Measurements from ENCODE around the gene GFAP.

DNA sequence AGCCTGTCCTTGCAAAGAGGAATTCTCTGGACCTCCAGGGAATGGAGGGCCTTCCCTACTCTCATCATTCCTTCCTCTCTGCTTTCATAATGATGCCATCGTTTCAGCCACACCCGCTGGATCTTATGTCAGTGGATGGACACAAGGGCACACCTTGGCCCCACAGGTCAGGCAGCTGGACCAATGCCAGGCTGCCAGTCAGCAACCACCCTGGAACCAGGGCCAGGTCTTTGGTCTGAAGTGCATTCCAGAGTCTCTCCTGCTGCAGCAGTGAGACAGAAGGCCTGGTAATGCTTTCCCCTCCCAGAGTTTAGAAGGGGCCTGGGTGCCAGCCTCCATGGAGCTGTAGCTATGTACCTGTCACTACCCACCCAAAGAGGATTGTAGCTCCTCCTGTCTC lies 45.4 kb upstream of the GFAP start:
- TF ChIP-seq, protein P1, sequence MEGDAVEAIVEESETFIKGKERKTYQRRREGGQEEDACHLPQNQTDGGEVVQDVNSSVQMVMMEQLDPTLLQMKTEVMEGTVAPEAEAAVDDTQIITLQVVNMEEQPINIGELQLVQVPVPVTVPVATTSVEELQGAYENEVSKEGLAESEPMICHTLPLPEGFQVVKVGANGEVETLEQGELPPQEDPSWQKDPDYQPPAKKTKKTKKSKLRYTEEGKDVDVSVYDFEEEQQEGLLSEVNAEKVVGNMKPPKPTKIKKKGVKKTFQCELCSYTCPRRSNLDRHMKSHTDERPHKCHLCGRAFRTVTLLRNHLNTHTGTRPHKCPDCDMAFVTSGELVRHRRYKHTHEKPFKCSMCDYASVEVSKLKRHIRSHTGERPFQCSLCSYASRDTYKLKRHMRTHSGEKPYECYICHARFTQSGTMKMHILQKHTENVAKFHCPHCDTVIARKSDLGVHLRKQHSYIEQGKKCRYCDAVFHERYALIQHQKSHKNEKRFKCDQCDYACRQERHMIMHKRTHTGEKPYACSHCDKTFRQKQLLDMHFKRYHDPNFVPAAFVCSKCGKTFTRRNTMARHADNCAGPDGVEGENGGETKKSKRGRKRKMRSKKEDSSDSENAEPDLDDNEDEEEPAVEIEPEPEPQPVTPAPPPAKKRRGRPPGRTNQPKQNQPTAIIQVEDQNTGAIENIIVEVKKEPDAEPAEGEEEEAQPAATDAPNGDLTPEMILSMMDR (IDR thresholded peaks at IDR 0.05): no peak
- TF ChIP-seq POLR2A (IDR thresholded peaks at IDR 0.05): no peak
